SU-DHL-6 (cell line): Measurements from ENCODE around the gene CTF1.

Experiments
- EZH2phosphoT487 ChIP-seq: fragments of 200-600 bp; sonication (generic), shearing (Covaris generic); conservative IDR thresholded peaks from 2 replicates; pipeline ENCODE4 v1.6.1; 2018; ENCODE audit warnings: mild to moderate bottlenecking, antibody characterized with exemption, low read length, moderate library complexity, mixed read lengths
- TF ChIP-seq, protein P1 (sequence below): fragments of 200-600 bp; sonication (generic); IDR thresholded peaks from one replicate; pipeline ENCODE4 v1.5.1; 2017; ENCODE audit warnings: antibody characterized with exemption, mild to moderate bottlenecking, low read length, moderate library complexity; ENCODE audit not compliant: insufficient read depth, poor library complexity, severe bottlenecking

- TF ChIP-seq, protein P1, sequence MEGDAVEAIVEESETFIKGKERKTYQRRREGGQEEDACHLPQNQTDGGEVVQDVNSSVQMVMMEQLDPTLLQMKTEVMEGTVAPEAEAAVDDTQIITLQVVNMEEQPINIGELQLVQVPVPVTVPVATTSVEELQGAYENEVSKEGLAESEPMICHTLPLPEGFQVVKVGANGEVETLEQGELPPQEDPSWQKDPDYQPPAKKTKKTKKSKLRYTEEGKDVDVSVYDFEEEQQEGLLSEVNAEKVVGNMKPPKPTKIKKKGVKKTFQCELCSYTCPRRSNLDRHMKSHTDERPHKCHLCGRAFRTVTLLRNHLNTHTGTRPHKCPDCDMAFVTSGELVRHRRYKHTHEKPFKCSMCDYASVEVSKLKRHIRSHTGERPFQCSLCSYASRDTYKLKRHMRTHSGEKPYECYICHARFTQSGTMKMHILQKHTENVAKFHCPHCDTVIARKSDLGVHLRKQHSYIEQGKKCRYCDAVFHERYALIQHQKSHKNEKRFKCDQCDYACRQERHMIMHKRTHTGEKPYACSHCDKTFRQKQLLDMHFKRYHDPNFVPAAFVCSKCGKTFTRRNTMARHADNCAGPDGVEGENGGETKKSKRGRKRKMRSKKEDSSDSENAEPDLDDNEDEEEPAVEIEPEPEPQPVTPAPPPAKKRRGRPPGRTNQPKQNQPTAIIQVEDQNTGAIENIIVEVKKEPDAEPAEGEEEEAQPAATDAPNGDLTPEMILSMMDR: no peak
- no peak for TF ChIP-seq EZH2phosphoT487
Measured at GRCh38 chr16:30885196-30885595, 11.2 kb upstream of the CTF1 start.
